HEK293 (cell line): ENCODE measurements around the gene P4HA2.

ENCODE experiments used
- CTCF ChIP-seq: fragments of 450-650 bp; formaldehyde crosslinking; IDR thresholded peaks from 2 replicates; pipeline ENCODE4 v1.5.1; 2016; ENCODE audit warnings: missing biosample characterization, missing genetic modification characterization
- PRDM6 ChIP-seq: fragments of 450-650 bp; formaldehyde crosslinking; IDR thresholded peaks from 2 replicates; pipeline ENCODE4 v1.5.1; 2017; ENCODE audit warnings: missing biosample characterization, missing genetic modification characterization
- ZNF146 ChIP-seq: fragments of 450-650 bp; formaldehyde crosslinking; IDR thresholded peaks from 2 replicates; pipeline ENCODE4 v1.5.1; 2016; ENCODE audit warnings: missing biosample characterization, missing genetic modification characterization
- ZNF449 ChIP-seq: fragments of 450-650 bp; formaldehyde crosslinking; IDR thresholded peaks from 2 replicates; pipeline ENCODE4 v1.5.1; 2017; ENCODE audit warnings: missing biosample characterization, mild to moderate bottlenecking, missing genetic modification characterization, moderate library complexity

GRCh38 chr5:132264546-132265335, 37.1 kb upstream of the P4HA2 start:
- no peak for TF ChIP-seq ZNF146 (tag by site-specific recombination)
- TF ChIP-seq ZNF449 (tag by site-specific recombination) = no peak
- TF ChIP-seq CTCF (tag by site-specific recombination) = no peak
- TF ChIP-seq PRDM6 (tag by site-specific recombination) = no peak
